HG03097 (cell line): Measurements from ENCODE around the gene GRIFIN.

Experiments
- ATAC-seq: cut with Tn5 transposase; IDR thresholded peaks from one replicate; pipeline ENCODE4 v1.9.1; 2021; ENCODE audit not compliant: unreplicated experiment, low FRiP score

The GRIFIN gene

GRCh38 chr7:2499719-2500430 lies 23.7 kb upstream of the GRIFIN start:
- no peak for ATAC-seq

DNA sequence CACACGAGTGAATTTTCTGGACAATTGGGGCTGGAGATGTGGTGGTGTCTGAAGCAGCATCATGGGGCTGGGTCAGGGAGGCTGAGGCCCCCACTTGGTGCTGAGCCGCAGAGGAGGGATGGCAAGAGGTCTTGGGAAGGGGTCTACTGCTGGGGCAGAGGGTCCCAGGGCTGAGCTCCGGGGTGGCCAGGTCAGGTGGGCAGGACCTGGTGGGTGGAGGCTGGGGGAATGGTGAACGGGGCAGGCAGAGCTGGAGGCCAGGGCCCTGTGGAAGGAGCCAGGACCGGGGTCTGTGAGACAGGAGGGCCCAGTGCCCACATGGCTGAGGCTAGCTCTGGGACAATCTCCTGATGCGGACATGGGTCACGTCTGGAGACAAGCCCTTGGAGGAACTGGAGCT lies 23.0 kb upstream of the GRIFIN start:
- ATAC-seq = no peak

GRCh38 chr7:2498708-2499107 lies 22.5 kb upstream of the GRIFIN start:
- ATAC-seq = no peak

DNA sequence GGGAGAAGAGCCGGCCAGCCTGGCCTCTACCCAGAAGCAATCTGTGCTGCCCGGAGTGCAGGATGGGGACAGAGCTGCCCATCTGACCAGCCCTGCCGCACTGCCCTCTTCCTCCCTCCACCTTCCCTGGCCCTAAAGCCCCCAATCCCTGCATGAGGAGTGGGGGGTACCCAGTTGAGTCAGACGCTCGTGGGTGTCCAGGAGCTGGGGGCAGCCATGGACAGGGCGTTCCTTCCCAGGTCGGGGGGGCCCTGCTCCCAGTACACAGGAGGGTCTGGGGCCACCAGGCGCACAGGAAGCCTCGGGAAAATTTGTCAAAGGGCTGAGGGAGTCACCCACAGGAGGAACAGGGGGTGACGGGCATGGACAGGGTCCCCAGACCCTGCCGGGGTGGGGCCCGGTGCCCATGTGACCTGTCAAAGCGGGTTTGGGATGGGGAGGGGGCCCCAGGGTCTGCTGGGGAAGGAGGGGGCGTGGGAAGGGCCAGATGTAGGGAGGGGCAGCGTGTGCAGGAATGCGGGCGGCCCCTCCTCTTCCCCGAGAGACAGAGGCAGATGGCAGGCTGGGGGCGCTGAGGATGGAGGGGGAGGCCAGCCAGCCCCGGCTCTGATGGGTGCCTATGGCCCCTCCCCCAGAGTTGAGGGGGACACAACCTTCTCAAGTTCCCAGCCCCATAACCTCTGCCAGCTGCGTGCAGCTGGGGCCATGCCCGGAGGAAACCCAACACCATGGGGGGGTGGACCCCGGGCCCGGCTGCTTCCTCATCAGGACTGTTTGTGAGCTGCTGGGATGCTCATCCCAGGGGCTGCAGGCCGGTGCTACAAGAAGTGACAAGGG lies 21.5 kb upstream of the GRIFIN start:
- ATAC-seq = no peak

DNA sequence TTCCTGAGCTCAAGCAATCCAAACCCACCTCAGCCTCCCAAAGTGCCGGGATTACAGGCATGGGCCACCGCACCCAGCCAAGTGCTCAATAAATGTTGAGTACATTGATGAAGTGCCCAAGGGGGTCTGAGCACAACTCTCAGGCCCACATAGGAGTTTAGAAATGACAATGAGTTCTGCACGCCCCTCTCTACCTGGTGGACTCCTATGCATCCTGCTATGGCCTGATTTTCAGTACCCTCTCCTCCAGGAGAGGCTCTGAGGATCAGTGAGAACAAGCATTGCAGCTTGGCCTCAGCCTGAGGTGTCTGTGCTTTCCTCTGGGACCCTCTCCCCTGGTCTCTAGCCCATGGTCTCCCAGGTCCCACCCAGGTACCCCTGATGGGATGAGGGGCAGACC lies 20.9 kb upstream of the GRIFIN start:
- no peak for ATAC-seq

GRCh38 chr7:2496375-2496774 lies 20.2 kb upstream of the GRIFIN start:
- no peak for ATAC-seq

DNA sequence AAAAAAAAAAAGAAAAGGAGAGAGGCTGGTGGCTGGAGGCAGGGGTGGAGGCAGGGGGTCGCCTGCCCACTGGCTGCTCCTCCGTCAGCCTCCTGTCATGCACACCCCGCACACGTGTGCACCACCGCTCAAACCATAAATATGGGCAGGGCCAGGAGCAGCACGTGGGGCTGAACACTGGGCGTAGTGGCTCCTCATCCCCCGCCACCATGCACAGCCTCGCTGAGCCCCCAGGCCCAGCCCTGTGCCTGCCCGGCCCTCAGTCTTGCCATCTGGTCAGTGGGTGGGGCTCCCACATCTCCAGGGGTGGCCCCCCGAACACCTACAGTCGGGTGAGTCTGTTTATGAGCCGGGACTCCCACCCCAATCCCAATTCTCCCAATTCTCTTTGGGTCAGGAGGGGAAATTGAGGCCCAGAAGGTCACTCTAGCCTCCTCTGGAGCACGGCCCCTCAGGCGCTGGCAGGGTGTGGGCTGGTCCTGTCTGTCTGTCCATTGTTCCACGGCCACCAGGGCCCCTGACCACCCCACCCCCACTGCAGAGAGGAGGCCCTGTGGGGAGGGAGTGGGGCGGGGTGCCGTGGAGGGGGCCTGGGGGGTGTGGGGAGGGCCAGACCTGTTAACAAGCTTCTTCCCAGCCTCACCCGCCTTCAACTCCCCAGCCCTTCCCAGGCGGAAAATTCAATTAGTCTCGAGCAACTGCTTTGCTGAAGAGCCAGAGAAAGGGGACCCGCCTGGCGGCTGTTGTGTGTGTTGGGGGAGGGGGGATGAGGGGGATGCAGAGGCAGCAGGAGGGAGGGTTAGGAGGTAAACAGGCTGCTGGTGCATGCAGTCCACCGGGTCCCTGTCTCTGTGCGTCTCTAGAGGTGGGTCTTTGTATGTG lies 19.5 kb upstream of the GRIFIN start:
- no peak for ATAC-seq

DNA sequence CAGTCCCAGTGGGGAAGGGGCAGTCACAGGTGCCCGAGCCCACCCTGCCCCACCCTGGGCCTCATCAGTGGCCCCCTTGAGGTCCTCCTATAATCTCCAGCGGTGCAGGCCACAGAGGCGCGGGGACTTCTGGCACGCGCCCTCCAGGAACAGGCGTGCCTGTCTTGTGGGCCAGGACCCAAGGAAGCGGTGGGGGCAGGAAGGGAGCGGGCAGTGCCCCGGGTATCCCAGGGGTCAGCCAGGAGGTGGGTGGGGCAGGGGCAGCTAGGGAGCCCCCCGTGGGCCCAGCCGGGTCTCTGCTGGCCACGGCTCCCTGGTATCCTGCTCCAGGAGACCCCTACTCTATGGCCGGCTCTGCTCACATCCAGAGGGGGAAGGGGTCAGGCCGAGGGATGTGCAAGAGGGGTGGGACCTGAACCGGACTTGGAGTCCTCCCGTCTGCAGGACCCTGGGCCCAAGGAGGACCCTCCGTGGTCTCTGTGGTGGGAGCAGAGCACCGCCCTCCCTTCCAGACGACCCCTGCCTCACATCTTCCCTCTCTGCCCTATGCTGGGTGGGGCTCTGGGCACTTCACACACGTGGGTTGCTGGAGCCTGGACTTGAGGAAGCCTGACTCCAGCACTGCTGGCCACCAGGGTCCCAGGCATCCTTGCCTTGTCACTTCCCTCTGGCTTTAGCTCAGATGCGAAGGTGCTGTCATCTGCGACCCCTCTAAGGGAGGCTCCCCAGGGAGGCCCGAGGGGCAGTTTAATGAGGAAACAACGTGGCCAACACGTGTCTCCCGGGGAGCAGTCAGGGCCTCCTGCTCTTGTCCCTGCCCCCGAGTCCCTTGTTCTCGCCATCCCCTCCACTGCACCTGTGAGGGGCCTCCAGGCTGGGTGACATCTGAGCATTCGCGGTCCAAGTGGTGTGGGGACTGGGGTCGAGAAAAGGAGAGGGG lies 18.3 kb upstream of the GRIFIN start:
- ATAC-seq = no peak

GRCh38 chr7:2493205-2494164 lies 17.3 kb upstream of the GRIFIN start:
- ATAC-seq = no peak

GRCh38 chr7:2492038-2492437 lies 15.8 kb upstream of the GRIFIN start:
- no peak for ATAC-seq

- ATAC-seq = no peak
Measured at GRCh38 chr7:2490181-2490651, 14.0 kb upstream of the GRIFIN start.

DNA sequence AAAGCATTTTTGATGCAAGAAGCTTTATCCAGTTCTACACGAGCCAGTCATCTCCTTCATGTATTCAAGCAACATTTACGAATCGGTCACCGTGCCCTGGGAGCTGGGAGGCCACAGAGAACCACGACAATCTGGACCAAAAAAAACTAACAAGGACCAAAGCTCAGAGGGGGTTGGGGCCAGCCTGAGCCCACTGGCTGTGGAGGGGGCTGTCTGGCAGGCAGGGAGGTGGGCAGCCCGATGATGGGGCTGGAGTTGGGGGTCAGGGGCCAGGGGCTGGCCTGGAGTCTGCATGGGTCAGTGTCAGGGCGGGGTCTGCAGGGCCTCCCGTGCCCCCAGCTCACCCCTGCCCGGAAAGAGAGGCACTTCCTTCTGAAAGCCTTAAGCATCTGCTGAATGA lies 12.5 kb upstream of the GRIFIN start:
- no peak for ATAC-seq

DNA sequence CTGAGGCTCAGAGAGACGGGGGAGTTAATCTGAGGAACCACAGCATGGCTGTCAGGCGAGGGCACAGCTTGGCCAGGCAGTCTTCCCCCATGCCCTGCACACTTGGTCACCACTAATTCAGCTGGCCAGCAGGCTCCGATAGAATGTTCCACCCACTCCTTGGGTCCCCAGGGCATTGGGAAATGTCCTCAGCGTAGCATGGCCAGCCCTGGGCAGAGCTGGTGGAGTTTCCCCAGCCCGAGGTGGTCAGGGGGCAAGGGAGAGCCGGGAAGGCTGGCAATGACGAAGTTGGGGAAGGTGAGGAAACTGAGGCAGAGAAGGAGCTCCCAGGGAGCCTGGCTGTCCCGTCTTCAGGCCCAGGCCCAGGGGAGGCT lies 12.1 kb upstream of the GRIFIN start:
- no peak for ATAC-seq

GRCh38 chr7:2487586-2488271 lies 11.5 kb upstream of the GRIFIN start:
- no peak for ATAC-seq

DNA sequence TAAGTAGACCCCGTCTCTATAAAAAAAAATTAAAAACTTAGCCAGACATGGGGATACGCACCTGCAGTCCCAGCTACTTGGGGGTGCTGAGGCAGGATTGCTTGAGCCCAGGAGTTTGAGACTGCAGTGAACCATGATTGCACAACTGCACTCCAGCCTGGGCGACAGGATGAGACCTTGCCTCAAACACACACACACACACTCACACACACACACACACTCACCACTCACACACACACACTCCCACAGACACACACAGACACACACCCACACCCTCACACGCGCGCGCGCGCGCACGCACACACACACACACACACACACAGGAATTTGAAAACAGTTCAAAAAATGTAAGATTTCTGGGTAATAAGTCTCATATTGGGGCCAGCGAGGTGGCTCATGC lies 8.7 kb upstream of the GRIFIN start:
- no peak for ATAC-seq

- ATAC-seq = no peak
Measured at GRCh38 chr7:2483494-2483893, 7.3 kb upstream of the GRIFIN start.

GRCh38 chr7:2482725-2483451 lies 6.7 kb upstream of the GRIFIN start:
- ATAC-seq = no peak

- no peak for ATAC-seq
Measured at GRCh38 chr7:2481195-2481594, 5.0 kb upstream of the GRIFIN start.
